Measurements from ENCODE around the gene OR52B2.

- no peak for TF ChIP-seq EZH2 (IDR thresholded peaks at IDR 0.05)
- TF ChIP-seq POLR2AphosphoS5 (IDR thresholded peaks at IDR 0.05; ENCODE audit: borderline replicate concordance, low read depth, low read length), result no peak
- no peak for TF ChIP-seq FOXP2 (optimal IDR thresholded peaks at IDR 0.05; ENCODE audit: control extremely low read depth, extremely low read length, insufficient read depth)
These were observed 19.0 kb downstream of the OR52B2 start for GRCh38 chr11:6151117-6151516.
